KG1 (cell line): ENCODE data around the gene MED16.

Experiments
- DNase-seq: peaks from one replicate; lab custom pipeline; 2025; lab: John Stamatoyannopoulos, UW

The MED16 gene

DNA sequence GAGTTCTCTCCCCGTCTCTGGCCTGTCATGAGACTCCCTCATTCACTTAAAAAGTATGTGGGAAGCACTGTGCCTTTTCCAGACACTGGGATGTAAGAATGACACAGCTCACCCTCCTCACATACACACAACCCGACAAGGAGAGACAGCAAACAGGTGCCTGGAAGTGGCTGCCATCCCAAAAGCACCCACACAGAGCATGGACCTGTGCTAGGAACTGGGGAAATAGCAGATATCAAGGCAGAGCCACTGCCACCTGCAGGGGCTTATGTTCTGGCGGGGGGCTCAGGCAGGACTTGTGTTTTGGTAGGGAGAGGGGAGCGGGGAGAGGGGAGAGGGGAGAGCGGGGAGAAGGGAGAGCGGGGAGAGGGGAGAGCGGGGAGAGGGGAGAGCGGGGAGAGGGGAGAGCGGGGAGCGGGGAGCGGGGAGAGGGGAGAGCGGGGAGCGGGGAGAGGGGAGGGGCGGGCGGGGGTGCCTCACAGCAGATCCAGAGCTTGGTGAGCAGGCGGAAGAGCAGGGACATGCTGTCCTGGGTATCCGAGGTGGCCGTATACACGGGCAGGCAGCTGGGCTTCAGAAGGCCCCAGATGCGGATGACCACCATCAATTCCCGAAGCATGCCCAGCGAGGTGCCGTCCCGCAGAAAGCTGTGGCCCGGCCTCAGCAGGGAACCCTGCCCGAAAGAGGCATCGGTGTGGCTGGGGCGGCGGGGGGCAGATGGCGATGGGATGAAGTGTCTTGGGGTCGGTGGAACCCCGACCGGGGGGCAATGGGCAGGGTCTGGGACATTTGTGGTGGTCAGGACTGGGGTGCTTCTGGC, 21.3 kb downstream of the MED16 start:
- DNase-seq, result no peak

- no peak for DNase-seq
Observed at GRCh38 chr19:870963-871401, 22.0 kb downstream of the MED16 start.

- no peak for DNase-seq
Observed at GRCh38 chr19:870314-870713, 22.7 kb downstream of the MED16 start.

DNA sequence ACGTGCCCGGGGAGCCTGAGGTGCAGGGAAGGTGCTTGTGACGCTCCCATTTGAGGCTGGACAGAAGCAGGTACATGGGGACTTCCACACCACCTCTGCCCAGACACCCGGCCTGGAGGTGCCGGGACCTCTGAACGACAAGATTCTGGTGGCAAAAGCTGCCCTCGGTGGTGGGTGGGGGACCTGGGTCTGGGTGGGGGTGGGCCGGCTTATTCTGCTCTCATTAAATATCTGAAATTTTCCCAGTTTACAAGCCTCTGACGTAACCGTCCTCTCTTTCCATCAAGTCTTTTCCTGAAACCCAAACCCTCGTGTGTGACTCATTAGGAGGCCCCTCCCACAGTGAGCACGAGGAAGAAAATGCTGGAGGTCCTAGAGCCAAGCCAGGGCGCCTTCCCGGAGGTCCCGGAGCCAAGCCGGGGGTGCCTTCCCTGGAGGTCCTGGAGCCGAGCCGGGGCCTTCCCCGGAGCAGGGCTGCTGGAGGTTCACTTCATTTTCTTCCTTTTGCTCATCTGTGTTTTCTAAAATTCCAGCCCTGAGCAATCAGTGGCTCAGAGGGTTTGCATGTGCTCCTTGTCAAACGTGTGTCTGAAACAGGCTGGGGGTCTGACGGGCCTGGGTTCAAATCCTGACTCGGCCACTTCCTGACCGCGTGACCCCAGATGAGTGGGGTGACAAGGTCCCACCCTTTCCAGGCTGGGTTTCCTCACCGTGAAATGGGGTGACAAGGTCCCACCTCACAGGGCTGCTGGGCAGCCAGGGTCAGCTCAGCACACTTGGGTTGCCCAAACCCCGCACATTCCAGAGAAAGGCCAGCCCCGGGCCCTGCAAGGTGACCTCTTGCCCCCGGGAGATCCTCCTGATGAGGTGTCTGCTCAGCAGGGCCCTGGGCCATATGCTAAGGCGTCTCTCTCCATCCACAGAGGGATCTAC, 23.5 kb downstream of the MED16 start:
- DNase-seq, result no peak

- DNase-seq, result no peak
Observed at GRCh38 chr19:868458-869244, 24.3 kb downstream of the MED16 start.

DNA sequence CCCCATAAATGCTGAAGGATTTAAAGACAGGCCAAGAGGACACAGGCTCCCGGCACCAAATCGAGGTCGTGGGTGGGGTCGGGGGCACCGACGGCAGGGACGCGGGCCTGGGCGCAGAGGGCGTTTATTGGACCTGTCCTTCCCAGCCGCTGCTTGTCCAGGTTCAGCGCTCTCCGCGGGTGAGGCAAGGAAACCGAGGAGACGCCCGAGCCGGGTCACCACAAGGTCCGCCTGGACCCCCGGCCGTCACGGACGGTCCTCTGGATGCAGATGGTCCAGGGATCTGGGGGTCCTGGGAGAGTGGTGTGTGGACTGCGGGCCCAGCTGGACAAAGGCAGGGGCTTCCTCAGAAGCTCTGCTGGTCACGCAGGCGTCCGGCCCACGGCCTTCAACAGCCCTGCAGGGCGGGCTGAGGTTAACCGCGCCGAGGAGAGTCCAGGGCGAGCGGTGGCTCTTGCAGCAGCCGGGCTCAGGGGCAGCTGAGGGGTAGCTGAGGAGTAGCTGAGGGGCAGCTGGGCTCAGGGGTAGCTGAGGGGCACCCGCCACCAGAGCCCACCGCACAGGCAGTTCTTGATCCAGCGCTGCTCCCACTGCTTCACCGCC, 25.0 kb downstream of the MED16 start:
- DNase-seq, result no peak

DNA sequence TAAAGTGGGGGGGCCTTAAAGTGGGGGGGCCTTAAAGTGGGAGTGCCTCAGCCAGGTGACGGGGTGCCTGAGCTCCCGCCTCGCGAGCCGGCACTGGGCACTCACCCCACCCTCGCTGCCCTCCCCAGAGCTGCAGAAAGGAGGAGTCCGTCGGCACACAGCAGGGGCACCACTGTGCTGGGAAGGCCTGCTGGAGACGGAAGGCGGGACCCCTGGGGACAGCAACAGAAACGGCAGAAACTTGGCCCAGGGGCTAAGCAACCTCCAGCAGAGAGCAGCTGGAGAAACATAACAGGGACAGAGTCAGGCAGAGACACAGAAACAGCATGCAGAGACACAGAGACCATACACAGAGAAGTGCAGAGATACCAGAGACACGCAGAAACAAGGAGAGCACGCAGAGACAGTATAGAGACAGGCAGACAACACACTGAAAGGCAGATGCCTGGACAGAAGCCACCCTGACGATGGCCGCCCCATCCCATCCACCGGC, 25.6 kb downstream of the MED16 start:
- DNase-seq, result no peak

DNA sequence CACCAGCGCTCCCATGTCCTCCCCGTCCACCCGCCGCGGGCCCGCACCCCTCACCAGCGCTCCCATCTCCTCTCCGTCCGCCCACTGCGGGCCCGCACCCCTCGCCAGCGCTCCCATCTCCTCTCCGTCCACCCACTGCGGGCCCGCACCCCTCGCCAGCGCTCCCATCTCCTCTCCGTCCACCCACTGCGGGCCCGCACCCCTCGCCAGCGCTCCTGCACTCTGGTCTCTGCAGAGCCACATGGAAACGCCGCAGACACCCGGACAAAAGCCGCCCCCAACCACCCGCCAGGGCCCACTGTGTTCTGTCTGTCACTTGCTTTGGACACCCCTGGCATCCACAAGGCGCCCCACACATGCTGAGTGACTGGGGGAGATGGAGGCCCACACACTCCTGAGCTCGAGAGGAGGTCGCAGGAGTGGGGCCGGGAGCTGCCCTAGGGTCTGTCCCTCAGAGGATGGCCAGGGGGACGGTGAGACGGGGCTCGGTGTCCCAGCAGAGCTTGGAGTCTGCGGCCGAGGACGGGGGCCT, 26.2 kb downstream of the MED16 start:
- no peak for DNase-seq

- no peak for DNase-seq
Observed at GRCh38 chr19:863315-863620, 29.7 kb downstream of the MED16 start.

DNA sequence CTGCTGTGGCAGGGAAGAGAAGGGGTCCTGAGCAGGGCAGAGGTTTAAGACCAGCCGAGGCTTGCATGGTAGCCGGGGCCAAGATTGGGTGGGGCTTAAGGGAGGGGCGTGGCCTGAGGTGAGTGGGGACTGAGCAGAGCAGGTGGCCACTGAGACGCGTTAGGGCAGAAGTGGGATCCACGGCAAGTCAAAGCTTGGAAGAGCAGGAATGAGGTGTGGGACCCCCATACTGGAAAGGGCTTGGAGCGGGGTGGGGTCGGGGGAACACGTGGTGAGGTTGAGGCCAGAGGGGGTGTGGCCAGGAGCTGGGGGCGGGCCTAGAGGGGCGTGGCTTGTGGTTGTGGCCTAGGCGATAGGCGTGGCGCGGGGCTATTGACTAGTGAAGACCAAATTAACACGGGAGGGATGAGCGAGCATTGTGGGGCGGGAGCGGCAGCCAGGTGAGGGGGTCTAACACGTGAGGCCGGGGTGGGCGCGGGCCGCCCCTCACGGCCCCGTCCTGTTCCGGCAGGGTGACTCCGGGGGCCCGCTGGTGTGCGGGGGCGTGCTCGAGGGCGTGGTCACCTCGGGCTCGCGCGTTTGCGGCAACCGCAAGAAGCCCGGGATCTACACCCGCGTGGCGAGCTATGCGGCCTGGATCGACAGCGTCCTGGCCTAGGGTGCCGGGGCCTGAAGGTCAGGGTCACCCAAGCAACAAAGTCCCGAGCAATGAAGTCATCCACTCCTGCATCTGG, 30.2 kb downstream of the MED16 start:
- DNase-seq, result no peak

- no peak for DNase-seq
Observed at GRCh38 chr19:861756-862580, 31.0 kb downstream of the MED16 start.

GRCh38 chr19:861141-861755, 31.7 kb downstream of the MED16 start:
- DNase-seq, result no peak

DNA sequence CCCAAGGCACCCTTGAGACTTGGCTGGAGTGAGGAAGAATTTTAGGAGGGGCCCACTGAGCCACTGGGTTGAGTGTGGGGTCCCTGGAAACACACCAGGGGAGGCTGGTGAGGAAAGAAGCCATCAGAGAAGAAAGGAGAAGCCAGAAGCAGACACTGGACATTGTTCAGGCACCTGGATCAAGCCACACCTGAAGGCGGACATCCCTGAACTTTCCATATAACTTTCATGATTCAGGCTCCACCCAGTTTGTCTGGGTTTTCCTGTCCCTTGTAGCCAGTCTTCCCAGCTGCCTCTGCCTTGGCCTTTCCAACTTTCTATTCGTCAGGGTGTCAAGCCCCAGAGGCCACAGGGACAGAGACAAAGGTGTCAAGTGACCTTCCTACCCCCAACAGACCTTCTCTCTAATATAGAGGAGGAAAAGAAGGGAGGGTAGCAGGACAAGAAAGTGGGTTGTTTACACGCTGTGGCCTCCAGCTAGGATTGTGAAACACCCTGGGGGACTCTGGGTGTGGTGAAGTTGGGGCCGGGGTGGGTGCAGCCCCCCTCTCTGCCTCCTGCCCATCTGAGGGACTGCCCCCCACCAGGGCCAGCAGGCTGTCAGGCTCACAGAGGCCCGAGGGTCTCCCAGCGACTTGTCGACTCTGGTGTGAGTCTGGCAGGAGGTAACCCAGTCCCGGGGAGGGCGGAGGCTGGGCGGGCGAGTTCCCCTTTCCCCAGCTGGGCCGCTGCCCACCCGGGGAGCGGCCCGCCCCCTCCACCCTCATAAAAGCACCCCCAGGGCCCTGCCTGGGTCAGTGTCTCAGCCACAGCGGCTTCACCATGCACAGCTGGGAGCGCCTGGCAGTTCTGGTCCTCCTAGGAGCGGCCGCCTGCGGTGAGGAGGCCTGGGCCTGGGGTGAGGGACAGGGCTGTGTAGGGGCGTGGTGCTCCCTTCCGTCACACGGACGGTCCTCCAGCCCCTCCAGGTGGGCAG, 33.8 kb downstream of the MED16 start, which contains the start of gene CFD:
CFD (plus strand) TSS at position 797 of the 976 bp plus-strand sequence; CDS start at position 823, 26 bp downstream.
- no peak for DNase-seq

DNA sequence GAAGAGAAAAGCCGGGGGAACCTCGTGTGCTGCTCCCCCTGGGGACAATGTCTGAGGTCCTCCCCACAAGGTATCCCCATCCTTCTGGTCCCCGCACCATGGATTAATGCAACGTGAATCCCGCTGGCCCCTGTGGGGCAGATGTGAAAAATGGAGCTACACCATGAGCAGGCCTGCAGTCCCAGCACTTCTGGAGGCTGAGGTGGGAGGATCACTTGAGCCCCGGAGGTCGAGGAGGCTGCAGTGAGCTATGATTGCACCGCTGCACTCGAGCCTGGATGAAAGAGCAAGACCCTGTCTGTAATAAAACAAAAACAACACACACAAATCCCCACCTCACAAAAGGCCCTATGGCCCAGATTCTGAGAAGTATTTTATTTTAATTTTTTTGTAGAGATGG, 34.7 kb downstream of the MED16 start:
- no peak for DNase-seq

- DNase-seq, result no peak
Observed at GRCh38 chr19:855566-856120, 37.3 kb downstream of the MED16 start.

- DNase-seq, result no peak
Observed at GRCh38 chr19:855142-855541, 37.8 kb downstream of the MED16 start.

- DNase-seq, result no peak
Observed at GRCh38 chr19:854549-854948, 38.4 kb downstream of the MED16 start.
